ENCODE measurements around the gene DYSF. TPM values are rescaled to one million over a fixed set of nuclear protein-coding genes. Genes with fewer than 3 reads are reported as not detected.

DYSF gene
- total RNA-seq, 1 experiment from 2014 or later = 2.2 TPM

DNA sequence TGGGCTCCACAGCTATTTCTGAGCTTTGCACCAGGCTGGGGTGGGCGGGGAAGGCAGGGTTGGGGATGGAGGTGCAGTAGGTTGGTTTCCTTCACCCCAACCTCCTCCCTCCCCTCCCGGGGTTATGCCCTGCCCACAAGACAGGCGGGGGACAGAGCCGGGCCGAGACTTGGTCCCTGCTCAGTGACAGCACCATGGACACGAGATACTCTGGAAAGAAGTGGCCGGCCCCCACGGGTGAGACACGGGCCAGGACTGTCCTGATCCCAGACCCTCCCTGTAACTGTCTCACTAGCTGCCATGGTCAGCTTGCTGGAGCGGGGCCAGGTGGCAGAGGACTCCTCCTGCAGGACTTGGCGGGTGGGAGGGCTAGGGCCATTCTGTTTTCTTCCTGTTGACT, 59.7 kb downstream of the DYSF start:
- no peak overlapping the region for H3K27ac Mint-ChIP-seq (ENCODE audit: unreplicated experiment)
- H3K27me3 Mint-ChIP-seq (ENCODE audit: insufficient read depth, unreplicated experiment) = peaks cover 15% of the 10 kb centered on the region
- Histone ChIP-seq H3K9me3 (no peaks in the 10 kb centered on the region), H3K27me3 (replicated peaks; ENCODE audit: control insufficient read depth, insufficient read depth, low read length) (no peaks in the 10 kb centered on the region; the same call in 1 of the 2 replicates), H3K4me3 (ENCODE audit: low read depth, low read length) (no peak overlapping the region), H3K4me1 (no peaks in the 10 kb centered on the region), H3K36me3 (ENCODE audit: control insufficient read depth, insufficient read depth, low read length) (no peaks in the 10 kb centered on the region)
- H3K4me1 Mint-ChIP-seq (ENCODE audit: low read depth, unreplicated experiment) = no peaks in the 10 kb centered on the region
- no peaks in the 10 kb centered on the region for H3K9me3 Mint-ChIP-seq (ENCODE audit: unreplicated experiment)
- TF ChIP-seq, protein P1, sequence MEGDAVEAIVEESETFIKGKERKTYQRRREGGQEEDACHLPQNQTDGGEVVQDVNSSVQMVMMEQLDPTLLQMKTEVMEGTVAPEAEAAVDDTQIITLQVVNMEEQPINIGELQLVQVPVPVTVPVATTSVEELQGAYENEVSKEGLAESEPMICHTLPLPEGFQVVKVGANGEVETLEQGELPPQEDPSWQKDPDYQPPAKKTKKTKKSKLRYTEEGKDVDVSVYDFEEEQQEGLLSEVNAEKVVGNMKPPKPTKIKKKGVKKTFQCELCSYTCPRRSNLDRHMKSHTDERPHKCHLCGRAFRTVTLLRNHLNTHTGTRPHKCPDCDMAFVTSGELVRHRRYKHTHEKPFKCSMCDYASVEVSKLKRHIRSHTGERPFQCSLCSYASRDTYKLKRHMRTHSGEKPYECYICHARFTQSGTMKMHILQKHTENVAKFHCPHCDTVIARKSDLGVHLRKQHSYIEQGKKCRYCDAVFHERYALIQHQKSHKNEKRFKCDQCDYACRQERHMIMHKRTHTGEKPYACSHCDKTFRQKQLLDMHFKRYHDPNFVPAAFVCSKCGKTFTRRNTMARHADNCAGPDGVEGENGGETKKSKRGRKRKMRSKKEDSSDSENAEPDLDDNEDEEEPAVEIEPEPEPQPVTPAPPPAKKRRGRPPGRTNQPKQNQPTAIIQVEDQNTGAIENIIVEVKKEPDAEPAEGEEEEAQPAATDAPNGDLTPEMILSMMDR (IDR thresholded peaks at IDR 0.05; ENCODE audit: insufficient read depth in 1 of 2, low read depth in 1 of 2, low read length in 1 of 2, severe bottlenecking in 1 of 2, unreplicated experiment in 1 of 2) = no peak
- ChIA-PET POLR2A (no interaction called here), CTCF (interaction anchor here (0.6 to 2.6 kb wide), 3 partner anchors 53 to 213 kb away, joined by 3 to 27 read pairs (median 4); no protein-coding TSS in a partner anchor)
- H3K4me3 Mint-ChIP-seq (ENCODE audit: unreplicated experiment) = no peak overlapping the region
- no TSS peak for BruUV-seq (replicated peaks)
- peak in 1 of 2 experiments; percentile 36 for DNase-seq
- no peaks in the 10 kb centered on the region for H3K36me3 Mint-ChIP-seq (ENCODE audit: insufficient read depth, unreplicated experiment)
- intact Hi-C loops (cut with micrococcal nuclease; ENCODE audit: unreplicated experiment) = no loop called here

DNA sequence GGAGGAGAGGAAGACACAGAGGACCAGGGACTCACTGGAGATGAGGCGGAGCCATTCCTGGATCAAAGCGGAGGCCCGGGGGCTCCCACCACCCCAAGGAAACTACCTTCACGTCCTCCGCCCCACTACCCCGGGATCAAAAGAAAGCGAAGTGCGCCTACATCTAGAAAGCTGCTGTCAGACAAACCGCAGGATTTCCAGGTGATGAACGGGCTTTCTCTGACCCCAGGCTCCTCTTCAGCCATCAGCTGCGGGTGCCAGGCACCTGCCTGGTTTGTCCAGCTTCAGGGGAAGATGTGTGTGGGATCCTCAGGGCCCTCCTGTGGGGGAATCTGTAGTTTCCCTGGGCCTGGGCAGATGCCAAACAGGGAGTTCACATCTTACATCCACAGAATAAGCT, 60.4 kb downstream of the DYSF start:
- CTCF ChIA-PET = interaction anchor here (2.6 kb wide), 1 partner anchor 214 kb away, joined by 27 read pairs; no protein-coding TSS in a partner anchor
- no TSS peak for BruUV-seq (replicated peaks)
- intact Hi-C loops (cut with micrococcal nuclease; ENCODE audit: unreplicated experiment) = no loop called here

DNA sequence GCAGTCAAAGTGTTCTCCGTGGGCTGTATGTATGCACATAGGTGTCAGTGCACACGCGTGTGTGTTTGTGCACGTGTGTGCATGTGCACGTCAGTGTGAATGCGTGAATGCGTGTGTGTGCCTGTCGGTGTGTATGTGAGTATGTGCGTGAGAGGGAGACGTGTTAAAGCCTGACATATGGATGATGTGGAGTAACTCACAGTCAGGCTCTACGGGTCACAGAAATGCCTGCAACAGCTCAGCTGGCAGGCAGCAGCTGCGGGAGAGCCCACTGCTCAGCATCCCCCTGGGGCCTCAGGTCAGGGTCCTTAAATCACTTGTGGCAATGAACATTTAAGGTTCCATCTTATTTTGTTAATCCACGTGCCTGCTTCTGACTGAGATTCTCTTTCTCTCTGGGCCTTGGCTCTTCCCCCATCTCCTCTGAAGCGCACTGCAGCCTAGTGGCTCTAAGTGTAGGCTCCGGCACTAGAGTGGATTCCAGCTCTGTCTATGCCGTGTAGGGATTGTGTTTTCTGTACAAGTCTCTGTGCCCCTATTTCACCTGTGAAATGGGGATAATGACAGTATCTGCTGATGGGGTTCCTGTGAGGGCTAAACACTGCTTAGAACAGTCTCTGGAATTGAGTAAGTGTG, 63.0 kb downstream of the DYSF start:
- Histone ChIP-seq H3K4me1 (no peaks in the 10 kb centered on the region), H3K4me3 (ENCODE audit: low read depth, low read length) (no peak overlapping the region), H3K9me3 (no peaks in the 10 kb centered on the region), H3K27me3 (replicated peaks; ENCODE audit: control insufficient read depth, insufficient read depth, low read length) (no peaks in the 10 kb centered on the region; the same call in 1 of the 2 replicates), H3K36me3 (ENCODE audit: control insufficient read depth, insufficient read depth, low read length) (no peaks in the 10 kb centered on the region; the same call in 1 of the 2 replicates)
- Mint-ChIP-seq H3K27ac (ENCODE audit: unreplicated experiment) (no peak overlapping the region), H3K4me3 (ENCODE audit: unreplicated experiment) (no peak overlapping the region), H3K27me3 (ENCODE audit: insufficient read depth, unreplicated experiment) (peaks cover 15% of the 10 kb centered on the region), H3K4me1 (ENCODE audit: low read depth, unreplicated experiment) (no peaks in the 10 kb centered on the region), H3K36me3 (ENCODE audit: insufficient read depth, unreplicated experiment) (no peaks in the 10 kb centered on the region), H3K9me3 (ENCODE audit: unreplicated experiment) (no peaks in the 10 kb centered on the region)
- POLR2A ChIA-PET = no interaction called here
- no peak for DNase-seq
- no TSS peak for BruUV-seq (replicated peaks)
- TF ChIP-seq, protein P1 (IDR thresholded peaks at IDR 0.05; ENCODE audit: insufficient read depth in 1 of 2, low read depth in 1 of 2, low read length in 1 of 2, severe bottlenecking in 1 of 2, unreplicated experiment in 1 of 2) = no peak
- intact Hi-C loops (cut with micrococcal nuclease; ENCODE audit: unreplicated experiment) = no loop called here
- CTCF ChIA-PET = no interaction called here

More for the DNA sequence above, 60.4 kb downstream of the DYSF start:
- H3K4me3 Mint-ChIP-seq (ENCODE audit: unreplicated experiment) = no peak overlapping the region
- H3K27ac Mint-ChIP-seq (ENCODE audit: unreplicated experiment) = no peak overlapping the region
- Histone ChIP-seq H3K4me3 (ENCODE audit: low read depth, low read length) (no peak overlapping the region), H3K9me3 (no peaks in the 10 kb centered on the region), H3K27me3 (replicated peaks; ENCODE audit: control insufficient read depth, insufficient read depth, low read length) (no peaks in the 10 kb centered on the region; the same call in 1 of the 2 replicates), H3K36me3 (ENCODE audit: control insufficient read depth, insufficient read depth, low read length) (no peaks in the 10 kb centered on the region), H3K4me1 (no peaks in the 10 kb centered on the region)
- H3K9me3 Mint-ChIP-seq (ENCODE audit: unreplicated experiment) = no peaks in the 10 kb centered on the region
- H3K4me1 Mint-ChIP-seq (ENCODE audit: low read depth, unreplicated experiment) = no peaks in the 10 kb centered on the region
- DNase-seq = no peak
- no peaks in the 10 kb centered on the region for H3K36me3 Mint-ChIP-seq (ENCODE audit: insufficient read depth, unreplicated experiment)
- POLR2A ChIA-PET = no interaction called here
- H3K27me3 Mint-ChIP-seq (ENCODE audit: insufficient read depth, unreplicated experiment) = peaks cover 15% of the 10 kb centered on the region
- TF ChIP-seq, protein P1 (IDR thresholded peaks at IDR 0.05; ENCODE audit: insufficient read depth in 1 of 2, low read depth in 1 of 2, low read length in 1 of 2, severe bottlenecking in 1 of 2, unreplicated experiment in 1 of 2) = no peak

All from Caco-2 (cell line).